Chondrocyte (in vitro differentiated cells): ENCODE data around the gene ZNF691. TPM values are rescaled to one million over a fixed set of nuclear protein-coding genes. Genes with fewer than 3 reads are reported as not detected.

Source experiments
- DNase-seq: peaks from one replicate; pipeline ENCODE4 v3.0.0; 2021; ENCODE audit warnings: mixed read lengths, low spot score
- H3K27ac Mint-ChIP-seq: one replicate; pipeline ENCODE4 v1.8.0; 2021; ENCODE audit warnings: mild to moderate bottlenecking, moderate library complexity, mixed read lengths; ENCODE audit not compliant: unreplicated experiment
- H3K27me3 Mint-ChIP-seq: 2 replicates; pipeline ENCODE4 v1.8.0; 2021; ENCODE audit warnings: low read depth, mixed read lengths
- H3K36me3 Mint-ChIP-seq: 2 replicates; pipeline ENCODE4 v1.8.0; 2021; ENCODE audit warnings: low read depth, mixed read lengths
- H3K4me1 Mint-ChIP-seq: 2 replicates; pipeline ENCODE4 v1.8.0; 2021; ENCODE audit warnings: low read depth, mild to moderate bottlenecking, mixed read lengths
- H3K4me3 Mint-ChIP-seq: one replicate; pipeline ENCODE4 v1.8.0; 2021; ENCODE audit warnings: mild to moderate bottlenecking, moderate library complexity, mixed read lengths; ENCODE audit not compliant: unreplicated experiment
- H3K9me3 Mint-ChIP-seq: 2 replicates; pipeline ENCODE4 v1.8.0; 2021; ENCODE audit warnings: low read depth, mixed read lengths
- CTCF ChIP-seq: fragments of 200-600 bp; sonication (generic); IDR thresholded peaks from 2 replicates; pipeline ENCODE4 v1.5.0; 2021; ENCODE audit warnings: antibody characterized with exemption, mild to moderate bottlenecking, moderate library complexity
- total RNA-seq: library from RNA; stranded (reverse); gene quantifications from 3 replicates; pipeline ENCODE4 v1.2.1, GENCODE V29; 2021

The ZNF691 gene
- total RNA-seq, 1 donor from 2014 or later = 7.4 TPM

- H3K27me3 Mint-ChIP-seq = no peaks in the 10 kb centered on the region
- H3K4me3 Mint-ChIP-seq = peak overlapping the region; percentile 93
- DNase-seq = no peak
- H3K27ac Mint-ChIP-seq = no peak overlapping the region
- peaks cover 23% of the 10 kb centered on the region for H3K4me1 Mint-ChIP-seq
- H3K36me3 Mint-ChIP-seq = peaks cover 26% of the 10 kb centered on the region
- no peak for TF ChIP-seq CTCF
- H3K9me3 Mint-ChIP-seq = no peaks in the 10 kb centered on the region
Measured at GRCh38 chr1:42845866-42846256, 552 bp upstream of the ZNF691 start.

- Mint-ChIP-seq H3K4me3 (peak overlapping the region; percentile 93), H3K4me1 (peaks cover 23% of the 10 kb centered on the region), H3K36me3 (peaks cover 28% of the 10 kb centered on the region), H3K27ac (peak overlapping the region; percentile 82), H3K27me3 (no peaks in the 10 kb centered on the region), H3K9me3 (no peaks in the 10 kb centered on the region)
- DNase-seq = no peak
- TF ChIP-seq CTCF = no peak
Measured at GRCh38 chr1:42847111-42847595, 740 bp downstream of the ZNF691 start.

DNA sequence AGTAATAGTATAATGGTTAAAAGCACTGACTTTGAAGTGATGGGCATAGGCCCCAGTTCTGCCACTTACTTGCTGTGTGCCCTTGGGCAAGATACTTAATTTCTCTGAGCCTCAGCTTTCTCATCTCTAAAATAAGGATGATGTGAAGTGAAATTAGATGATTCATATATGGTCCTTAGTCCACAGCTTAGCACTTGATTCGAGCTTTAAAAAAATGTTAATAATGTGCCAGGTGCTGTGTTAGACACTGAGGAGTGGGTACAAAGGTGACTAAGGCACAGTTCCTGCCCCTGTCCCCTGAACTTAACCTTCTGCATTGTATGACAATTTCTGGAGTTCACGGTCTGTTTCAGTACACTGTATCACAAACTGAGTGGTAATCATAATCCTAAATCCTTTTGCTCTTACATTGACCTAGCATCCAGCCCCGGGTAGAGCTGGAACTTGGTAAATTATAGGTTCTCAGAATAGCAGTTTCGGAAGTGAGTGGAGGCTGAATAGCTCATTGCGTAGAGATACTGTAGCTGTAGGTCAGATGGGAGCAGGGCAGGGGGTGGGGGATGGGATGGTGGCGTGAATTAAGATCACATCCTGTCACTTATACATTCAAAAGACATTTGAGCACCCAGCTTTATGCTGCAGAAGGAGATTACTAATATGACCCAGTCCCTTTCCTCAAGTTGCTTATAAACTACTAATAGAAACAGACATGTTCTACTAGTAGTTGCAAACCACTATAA, 1.5 kb downstream of the ZNF691 start:
- Mint-ChIP-seq H3K4me1 (peaks cover 23% of the 10 kb centered on the region), H3K27me3 (no peaks in the 10 kb centered on the region), H3K27ac (no peak overlapping the region), H3K4me3 (peak overlapping the region; percentile 93), H3K9me3 (no peaks in the 10 kb centered on the region), H3K36me3 (peaks cover 25% of the 10 kb centered on the region)
- no peak for TF ChIP-seq CTCF
- DNase-seq = no peak

- Mint-ChIP-seq H3K9me3 (no peaks in the 10 kb centered on the region), H3K27me3 (no peaks in the 10 kb centered on the region), H3K4me1 (peaks cover 23% of the 10 kb centered on the region), H3K4me3 (no peak overlapping the region), H3K27ac (no peak overlapping the region), H3K36me3 (peaks cover 20% of the 10 kb centered on the region)
- no peak for DNase-seq
- TF ChIP-seq CTCF = no peak
Measured at GRCh38 chr1:42848823-42849537, 2.6 kb downstream of the ZNF691 start.

GRCh38 chr1:42849944-42850343, 3.5 kb downstream of the ZNF691 start:
- TF ChIP-seq CTCF = no peak
- DNase-seq = no peak
- Mint-ChIP-seq H3K27me3 (no peaks in the 10 kb centered on the region), H3K9me3 (no peaks in the 10 kb centered on the region), H3K4me3 (no peak overlapping the region), H3K36me3 (peaks cover 20% of the 10 kb centered on the region), H3K4me1 (peaks cover 23% of the 10 kb centered on the region), H3K27ac (no peak overlapping the region)
